Mesenchymal stem cell (in vitro differentiated cells and primary cell): ENCODE data around the gene LSR.

ENCODE experiments used
- DNase-seq: peaks from one replicate; pipeline ENCODE4 v3.0.0-alpha.2; 2013
- H2AFZ ChIP-seq: one replicate; pipeline ENCODE4 v1.6.1; 2013; ENCODE audit warnings: low read depth, mild to moderate bottlenecking, control low read depth, inconsistent platforms, low read length, moderate library complexity
- H2AK5ac ChIP-seq: 2 replicates; pipeline ENCODE4 v1.6.1; 2013; ENCODE audit warnings: low read length, moderate library complexity, mild to moderate bottlenecking, inconsistent platforms; ENCODE audit not compliant: severe bottlenecking
- H2BK120ac ChIP-seq: one replicate; pipeline ENCODE4 v1.6.1; 2013; ENCODE audit warnings: low read depth, mild to moderate bottlenecking, inconsistent platforms, low read length, moderate library complexity
- H2BK12ac ChIP-seq, 2 experiments: one replicate each; pipeline ENCODE4 v1.6.1; 2013; ENCODE audit warnings: inconsistent platforms in 2 of 2, low read length in 2 of 2, mild to moderate bottlenecking in 2 of 2, moderate library complexity in 2 of 2, control low read depth in 1 of 2
- H2BK15ac ChIP-seq: one replicate; pipeline ENCODE4 v1.6.1; 2013; ENCODE audit warnings: mild to moderate bottlenecking, low read depth, inconsistent platforms; ENCODE audit not compliant: poor library complexity, severe bottlenecking
- H2BK5ac ChIP-seq: 2 replicates; pipeline ENCODE4 v1.6.1; 2013; ENCODE audit warnings: low read depth, mild to moderate bottlenecking, low read length, control low read depth, inconsistent platforms; ENCODE audit not compliant: poor library complexity, severe bottlenecking
- H3K14ac ChIP-seq, 2 experiments: one replicate each; pipeline ENCODE4 v1.6.1; 2013; ENCODE audit warnings: inconsistent platforms in 2 of 2, low read length in 2 of 2, control low read depth in 1 of 2, mild to moderate bottlenecking in 1 of 2, moderate library complexity in 1 of 2
- H3K18ac ChIP-seq, 2 experiments: one replicate each; pipeline ENCODE4 v1.6.1; 2013; ENCODE audit warnings: inconsistent platforms in 2 of 2, low read length in 2 of 2, control low read depth in 1 of 2, low read depth in 1 of 2, mild to moderate bottlenecking in 1 of 2
- H3K23ac ChIP-seq, 2 experiments: one replicate each; pipeline ENCODE4 v1.6.1; 2013; ENCODE audit warnings: inconsistent platforms in 2 of 2, low read length in 2 of 2, mild to moderate bottlenecking in 2 of 2, moderate library complexity in 2 of 2, control low read depth in 1 of 2
- H3K27ac ChIP-seq: 2 replicates; pipeline ENCODE4 v1.5.1; 2013; ENCODE audit warnings: mild to moderate bottlenecking, moderate library complexity, low read length, control low read depth, inconsistent platforms; ENCODE audit not compliant: poor library complexity, severe bottlenecking
- H3K27me3 ChIP-seq, 2 experiments: 2 replicates each; pipeline versions ENCODE4 v1.6.1 to v1.7.0; 2013; ENCODE audit warnings: low read length in 2 of 2, mild to moderate bottlenecking in 2 of 2, moderate library complexity in 2 of 2, control low read depth in 1 of 2, inconsistent platforms in 1 of 2; ENCODE audit not compliant: control insufficient read depth in 1 of 2, insufficient read depth in 1 of 2
- H3K36me3 ChIP-seq, 2 experiments: 2 replicates each; pipeline versions ENCODE4 v1.6.1 to v1.7.0; 2013; ENCODE audit warnings: low read length in 2 of 2, control low read depth in 1 of 2, inconsistent platforms in 1 of 2, low read depth in 1 of 2, mild to moderate bottlenecking in 1 of 2; ENCODE audit not compliant: insufficient read depth in 2 of 2, control insufficient read depth in 1 of 2
- H3K4ac ChIP-seq, 2 experiments: one replicate each; pipeline ENCODE4 v1.6.1; 2013; ENCODE audit warnings: inconsistent platforms in 2 of 2, low read length in 2 of 2, mild to moderate bottlenecking in 2 of 2, moderate library complexity in 2 of 2, control low read depth in 1 of 2, low read depth in 1 of 2
- H3K4me1 ChIP-seq: 2 replicates; pipeline ENCODE4 v1.6.1; 2013; ENCODE audit warnings: low read depth, low read length, control low read depth; ENCODE audit not compliant: control insufficient read depth, insufficient read depth
- H3K4me2 ChIP-seq: 2 replicates; pipeline ENCODE4 v1.6.1; 2013; ENCODE audit warnings: low read length, mild to moderate bottlenecking, inconsistent platforms; ENCODE audit not compliant: poor library complexity, severe bottlenecking
- H3K4me3 ChIP-seq, 2 experiments: 2 replicates each; pipeline versions ENCODE4 v1.5.1 to v1.7.0; 2013; ENCODE audit warnings: low read length in 2 of 2, mild to moderate bottlenecking in 2 of 2, control low read depth in 1 of 2, low read depth in 1 of 2; ENCODE audit not compliant: insufficient read depth in 1 of 2
- H3K79me1 ChIP-seq: replicated peaks from 2 replicates; pipeline ENCODE4 v1.6.1; 2013; ENCODE audit warnings: mild to moderate bottlenecking, control low read depth, low read length, inconsistent platforms; ENCODE audit not compliant: poor library complexity, severe bottlenecking
- H3K9ac ChIP-seq: 2 replicates; pipeline ENCODE4 v1.7.0; 2013; ENCODE audit warnings: mild to moderate bottlenecking, low read length, moderate library complexity
- H3K9me3 ChIP-seq: 2 replicates; pipeline ENCODE4 v1.7.0; 2013; ENCODE audit warnings: mild to moderate bottlenecking, low read length; ENCODE audit not compliant: control insufficient read depth
- H4K8ac ChIP-seq: one replicate; pipeline ENCODE4 v1.6.1; 2013; ENCODE audit warnings: inconsistent platforms, mild to moderate bottlenecking, low read length, moderate library complexity
- H4K91ac ChIP-seq: one replicate; pipeline ENCODE4 v1.6.1; 2013; ENCODE audit warnings: mild to moderate bottlenecking, low read length, inconsistent platforms
- WGBS: methylation state at CpG from one replicate; pipeline ENCODE4 v1.1.7; 2013; ENCODE audit warnings: mixed read lengths; 5-methylcytosine and 5-hydroxymethylcytosine counted together

LSR gene

GRCh38 chr19:35292421-35293362 lies 43.9 kb downstream of the LSR start:
- 86% methylated on average over 21 of the region's 23 CpGs for WGBS
- H3K27ac ChIP-seq: no peak overlapping the region

GRCh38 chr19:35293363-35293739 lies 44.5 kb downstream of the LSR start:
- Histone ChIP-seq H3K18ac (no peak overlapping the region), H2BK12ac (no peak overlapping the region), H3K4me2 (no peak overlapping the region), H3K14ac (no peak overlapping the region), H3K27me3 (peaks cover 13 to 79% of the 10 kb centered on the region in 2 experiments), H3K4me3 (no peak overlapping the region), H2BK120ac (no peak overlapping the region), H4K91ac (no peak overlapping the region), H4K8ac (no peak overlapping the region), H2AK5ac (no peak overlapping the region), H3K9ac (no peak overlapping the region), H3K4me1 (no peaks in the 10 kb centered on the region), H2AFZ (no peak overlapping the region), H3K36me3 (no peaks in the 10 kb centered on the region), H3K27ac (no peak overlapping the region), H3K4ac (no peak overlapping the region), H3K23ac (no peak overlapping the region), H2BK15ac (no peak overlapping the region), H3K9me3 (no peaks in the 10 kb centered on the region), H3K79me1 (no peaks in the 10 kb centered on the region), H2BK5ac (no peak overlapping the region)
- WGBS: 75% methylated on average over 7 of the region's 7 CpGs
- no peak for DNase-seq

More at GRCh38 chr19:35292421-35293362, 43.9 kb downstream of the LSR start:
- Histone ChIP-seq H4K8ac (no peak overlapping the region), H3K4ac (no peak overlapping the region), H2BK12ac (no peak overlapping the region), H3K9ac (no peak overlapping the region), H2AK5ac (no peak overlapping the region), H3K36me3 (no peaks in the 10 kb centered on the region), H2BK15ac (no peak overlapping the region), H3K4me2 (no peak overlapping the region), H3K4me3 (no peak overlapping the region), H3K4me1 (no peaks in the 10 kb centered on the region), H3K79me1 (no peaks in the 10 kb centered on the region), H3K18ac (no peak overlapping the region), H2BK120ac (no peak overlapping the region), H4K91ac (no peak overlapping the region), H3K14ac (no peak overlapping the region), H2BK5ac (no peak overlapping the region), H2AFZ (no peak overlapping the region), H3K23ac (no peak overlapping the region), H3K9me3 (no peaks in the 10 kb centered on the region), H3K27me3 (peaks cover 13 to 77% of the 10 kb centered on the region in 2 experiments)
- no peak for DNase-seq

- H3K4me1 ChIP-seq: no peaks in the 10 kb centered on the region
- no peak overlapping the region for H2BK15ac ChIP-seq
- no peak overlapping the region for H3K14ac ChIP-seq
- H3K18ac ChIP-seq: no peak overlapping the region
- H3K4me2 ChIP-seq: no peak overlapping the region
- peaks cover 13 to 82% of the 10 kb centered on the region in 2 experiments for H3K27me3 ChIP-seq
- H4K8ac ChIP-seq: no peak overlapping the region
- H2BK120ac ChIP-seq: no peak overlapping the region
- no peak overlapping the region for H2AK5ac ChIP-seq
- H3K4me3 ChIP-seq: no peak overlapping the region
- H3K27ac ChIP-seq: no peak overlapping the region
- no peak overlapping the region for H4K91ac ChIP-seq
- no peak overlapping the region for H3K23ac ChIP-seq
- H3K9me3 ChIP-seq: no peaks in the 10 kb centered on the region
- no peak for DNase-seq
- 77% methylated on average over 5 of the region's 17 CpGs for WGBS
- no peaks in the 10 kb centered on the region for H3K79me1 ChIP-seq
- no peak overlapping the region for H3K4ac ChIP-seq
- H3K36me3 ChIP-seq: no peaks in the 10 kb centered on the region
- no peak overlapping the region for H2BK5ac ChIP-seq
- no peak overlapping the region for H2AFZ ChIP-seq
- H3K9ac ChIP-seq: no peak overlapping the region
- H2BK12ac ChIP-seq: no peak overlapping the region
Observed at GRCh38 chr19:35293808-35294207, 45.0 kb downstream of the LSR start.

- H3K27me3 ChIP-seq: peaks cover 9 to 81% of the 10 kb centered on the region in 2 experiments
- no peak overlapping the region for H2BK120ac ChIP-seq
- H2BK5ac ChIP-seq: no peak overlapping the region
- no peak overlapping the region for H3K18ac ChIP-seq
- H3K23ac ChIP-seq: no peak overlapping the region
- H3K4me1 ChIP-seq: no peaks in the 10 kb centered on the region
- H3K79me1 ChIP-seq: no peaks in the 10 kb centered on the region
- no peak for DNase-seq
- H3K36me3 ChIP-seq: no peaks in the 10 kb centered on the region
- no peak overlapping the region for H3K27ac ChIP-seq
- H2BK15ac ChIP-seq: no peak overlapping the region
- no peak overlapping the region for H2AK5ac ChIP-seq
- H4K8ac ChIP-seq: no peak overlapping the region
- no peak overlapping the region for H3K4me3 ChIP-seq
- no peak overlapping the region for H3K4me2 ChIP-seq
- H3K4ac ChIP-seq: no peak overlapping the region
- H4K91ac ChIP-seq: no peak overlapping the region
- no peak overlapping the region for H2BK12ac ChIP-seq
- H2AFZ ChIP-seq: no peak overlapping the region
- no peak overlapping the region for H3K14ac ChIP-seq
- H3K9me3 ChIP-seq: no peaks in the 10 kb centered on the region
- no peak overlapping the region for H3K9ac ChIP-seq
- 65% methylated on average over 1 of the region's 3 CpGs for WGBS
Observed at GRCh38 chr19:35294328-35294727, 45.5 kb downstream of the LSR start.
